K562 (cell line): ENCODE data around the gene MIEF1. TPM values are rescaled to one million over a fixed set of nuclear protein-coding genes. Genes with fewer than 3 reads are reported as not detected.
A peak's percentile ranks its signal among the peaks of the same experiment; 100 is the strongest.

Source experiments
- ATAC-seq: fragments of 200-7000 bp; cut with Tn5 transposase; 3 replicates; pipeline ENCODE4 v1.9.1; 2020; ENCODE audit warnings: moderate library complexity
- BruUV-seq: library from RNA; stranded (reverse); fragments of 400-500 nt; replicated peaks from 2 replicates; lab custom pipeline; 2021; lab: Mats Ljungman, UMichigan
- CTCF ChIA-PET: fragments of 300-600 bp; formaldehyde crosslinking; extraction: SDS; loops from one replicate; lab custom pipeline; 2021; ENCODE audit warnings: low intra/inter-chr PET ratio; lab: Yijun Ruan, JAX
- POLR2A ChIA-PET: fragments of 300-600, 350-650 bp; sonication (Branson Sonifier 250); formaldehyde crosslinking; extraction: SDS; loops from one replicate; lab custom pipeline; 2021; ENCODE audit warnings: antibody characterized with exemption, inconsistent platforms; lab: Yijun Ruan, JAX
- DNase-seq, 4 experiments: peaks; one replicate each; pipeline versions ENCODE4 v3.0.0 to v3.0.0-alpha.2; 2011 to 2018; ENCODE audit warnings: low spot score in 3 of 4, mixed read lengths in 3 of 4; ENCODE audit errors: extremely low read depth in 1 of 4
- FAIRE-seq: peaks from 2 replicates; lab custom pipeline; 2011; peaks lifted over from hg19 to GRCh38; lab: Jason Lieb, UNC
- H2AFZ ChIP-seq: 2 replicates; pipeline ENCODE4 v1.6.0; 2011; ENCODE audit warnings: low read depth, low read length, control low read depth, inconsistent platforms
- H3K27ac ChIP-seq: fragments of 200-600 bp; 3 replicates; pipeline ENCODE4 v1.8.0; 2011; ENCODE audit warnings: low read depth, mild to moderate bottlenecking, control low read depth, inconsistent platforms, low read length, moderate library complexity, mixed read lengths; ENCODE audit errors: extremely low read depth
- H3K27me3 ChIP-seq, 2 experiments: fragments of 300-600 bp in 1 of 2; 2 replicates in 1 of 2; 3 replicates in 1 of 2; pipeline versions ENCODE4 v1.6.0 to v1.8.0; 2011; ENCODE audit warnings: inconsistent platforms in 2 of 2, low read length in 2 of 2, mild to moderate bottlenecking in 1 of 2, mixed read lengths in 1 of 2, moderate library complexity in 1 of 2; ENCODE audit not compliant: control insufficient read depth in 2 of 2, insufficient read depth in 2 of 2
- H3K36me3 ChIP-seq: fragments of 300-600 bp; 3 replicates; pipeline ENCODE4 v1.8.0; 2011; ENCODE audit warnings: mild to moderate bottlenecking, low read length, inconsistent platforms; ENCODE audit not compliant: control insufficient read depth, insufficient read depth
- H3K4me1 ChIP-seq, 2 experiments: fragments of 200-600 bp in 1 of 2; replicated peaks in 1 of 2; 2 replicates in 1 of 2; 3 replicates in 1 of 2; pipeline versions ENCODE4 v1.5.1 to v1.8.0; 2011; ENCODE audit warnings: inconsistent platforms in 2 of 2, low read length in 2 of 2, mild to moderate bottlenecking in 1 of 2, mixed read lengths in 1 of 2, moderate library complexity in 1 of 2; ENCODE audit not compliant: control insufficient read depth in 2 of 2, insufficient read depth in 2 of 2
- H3K4me2 ChIP-seq: 2 replicates; pipeline ENCODE4 v1.6.1; 2011; ENCODE audit warnings: low read length, control low read depth, inconsistent platforms, mixed read lengths; ENCODE audit not compliant: insufficient read depth
- H3K4me3 ChIP-seq: fragments of 200-600 bp; sonication (generic), shearing (Covaris generic); 2 replicates; pipeline ENCODE4 v1.5.1; 2016; ENCODE audit warnings: control low read depth, inconsistent platforms
- H3K79me2 ChIP-seq: fragments of 200-600 bp; 3 replicates; pipeline ENCODE4 v1.8.0; 2011; ENCODE audit warnings: low read length, inconsistent platforms; ENCODE audit not compliant: control insufficient read depth, insufficient read depth
- H3K9ac ChIP-seq, 2 experiments: 2 replicates each; pipeline versions ENCODE4 v1.6.0 to v1.6.1; 2011; ENCODE audit warnings: low read depth in 2 of 2, low read length in 2 of 2, control low read depth in 1 of 2, inconsistent platforms in 1 of 2, mild to moderate bottlenecking in 1 of 2, mixed read lengths in 1 of 2; ENCODE audit not compliant: insufficient read depth in 1 of 2
- H3K9me1 ChIP-seq: one replicate; pipeline ENCODE4 v1.6.0; 2011; ENCODE audit warnings: inconsistent platforms, mild to moderate bottlenecking, low read length, moderate library complexity; ENCODE audit not compliant: control insufficient read depth, insufficient read depth
- H3K9me3 ChIP-seq: replicated peaks from 2 replicates; pipeline ENCODE4 v1.5.1; 2011; ENCODE audit warnings: low read depth, low read length, inconsistent platforms; ENCODE audit not compliant: control insufficient read depth, insufficient read depth
- H4K20me1 ChIP-seq: replicated peaks from 2 replicates; pipeline ENCODE4 v1.6.1; 2011; ENCODE audit warnings: low read length, inconsistent platforms, mixed read lengths; ENCODE audit not compliant: control insufficient read depth, insufficient read depth
- ELK3 ChIP-seq: fragments of 450-650 bp; formaldehyde crosslinking; IDR thresholded peaks from 2 replicates; pipeline ENCODE4 v1.4.0; 2020; ENCODE audit warnings: mild to moderate bottlenecking
- PCBP1 ChIP-seq: fragments of 200-400 bp; formaldehyde crosslinking; IDR thresholded peaks from 2 replicates; pipeline ENCODE4 v1.6.1; 2018; ENCODE audit warnings: mild to moderate bottlenecking, low read depth, low read length; ENCODE audit not compliant: poor library complexity, severe bottlenecking
- USF1 ChIP-seq: sonication (generic); formaldehyde crosslinking; IDR thresholded peaks from 2 replicates; pipeline ENCODE4 v1.9.0; 2022; ENCODE audit warnings: mild to moderate bottlenecking, missing genetic modification reagents
- WGBS: fragments of 100-300 bp; shearing (Covaris generic); methylation state at CpG from one replicate; pipeline ENCODE4 v1.1.6; 2016; ENCODE audit warnings: low coverage, mixed read lengths; ENCODE audit not compliant: insufficient coverage; ENCODE audit errors: missing lambda C conversion rate; 5-methylcytosine and 5-hydroxymethylcytosine counted together
- in situ Hi-C: fragments of 300-500 bp; cut with MboI; formaldehyde crosslinking; loops from 4 replicates; pipeline ENCODE4 v1.15.0; 2018; ENCODE audit warnings: inconsistent platforms, mixed read lengths
- intact Hi-C: fragments of 100-400 bp; cut with micrococcal nuclease; formaldehyde crosslinking; loops from 2 replicates; pipeline ENCODE4 v1.14.2; 2022
- polyA plus RNA-seq, 8 experiments: library from polyadenylated mRNA; depleted of rRNA in 4 of 8; stranded (reverse) in 5 of 8; unstranded in 3 of 8; fragments of >200 nt; fragmentation: Nextera tagmentation in 2 of 8; fragmentation: Illumina TruSeq in 1 of 8; extraction: Ambion mirVana in 2 of 8; extraction: Trizol in 1 of 8; gene quantifications; 2 replicates each; pipeline versions ENCODE4 v1.2.1 to v1.2.3, GENCODE V29; 2011 to 2014; ENCODE audit warnings: inconsistent platforms in 1 of 8, missing spikeins in 1 of 8
- total RNA-seq, 7 experiments: library from RNA; depleted of rRNA in 6 of 7; stranded (reverse); fragments of >200 nt in 6 of 7; fragmentation: Illumina TruSeq in 2 of 7; extraction: Trizol in 2 of 7; gene quantifications; 2 replicates each; pipeline versions ENCODE4 v1.2.1 to v1.2.3, GENCODE V29; 2011 to 2021; ENCODE audit warnings: low replicate concordance in 1 of 7
- TF ChIP-seq, protein P1 (sequence below): fragments of 450-650 bp; formaldehyde crosslinking; IDR thresholded peaks from 2 replicates; pipeline ENCODE4 v1.4.0; 2020; ENCODE audit warnings: mild to moderate bottlenecking, moderate library complexity
- TF ChIP-seq, protein P2 (sequence below): sonication (generic); formaldehyde crosslinking; IDR thresholded peaks from 2 replicates; pipeline ENCODE4 v1.5.0; 2020; ENCODE audit warnings: missing genetic modification reagents
- TF ChIP-seq, protein P3 (sequence below), 3 experiments: IDR thresholded peaks in 2 of 3; conservative IDR thresholded peaks in 1 of 3; 2 replicates each; pipeline ENCODE4 v1.5.1; 2011 to 2012; ENCODE audit warnings: low read length in 3 of 3, mild to moderate bottlenecking in 3 of 3, control low read depth in 2 of 3, improper control_type of control experiment in 1 of 3, inconsistent platforms in 1 of 3, low read depth in 1 of 3, mixed read lengths in 1 of 3, moderate library complexity in 1 of 3; ENCODE audit not compliant: insufficient read depth in 2 of 3

The MIEF1 gene
- total and polyA plus RNA-seq, 9 of the 15 experiments (the other 6 are each of a cell fraction or from before 2014, with no cell fraction given), result 10.9 to 51.8 (median 25.5) TPM

- ChIA-PET CTCF (no interaction called here), POLR2A (interaction anchor here (0.6 to 1.0 kb wide), 3 partner anchors 65 to 501 kb away, joined by 3 read pairs; no protein-coding TSS in a partner anchor)
- no peak overlapping the region for H2AFZ ChIP-seq
- WGBS, result 16% methylated on average over 11 of the region's 11 CpGs
- H3K27me3 ChIP-seq, result peaks cover 0 to 22% of the 10 kb centered on the region in 2 experiments; a peak in 1 of 5 replicates
- H3K9me1 ChIP-seq, result no peaks in the 10 kb centered on the region
- H3K27ac ChIP-seq, result no peak overlapping the region
- intact Hi-C loops (loop anchor here (10.0 kb wide), 1 partner anchor 802 kb away; the partner anchor contains the start of gene ADSL), in situ Hi-C loops (loop anchor here (5.0 kb wide), 2 partner anchors 489 to 809 kb away; no protein-coding TSS in a partner anchor)
- H3K9ac ChIP-seq, result no peak overlapping the region
- no peaks in the 10 kb centered on the region for H4K20me1 ChIP-seq
- no peaks in the 10 kb centered on the region for H3K36me3 ChIP-seq
- no peak overlapping the region for H3K4me2 ChIP-seq
- ATAC-seq, result peak; percentile 91
- no TSS peak for BruUV-seq
- no peaks in the 10 kb centered on the region for H3K9me3 ChIP-seq
- no peaks in the 10 kb centered on the region for H3K79me2 ChIP-seq
- peak; percentile 84 for FAIRE-seq
- no peak overlapping the region for H3K4me3 ChIP-seq
- peaks cover 0 to 6% of the 10 kb centered on the region in 2 experiments; a peak in 1 of 5 replicates for H3K4me1 ChIP-seq
- DNase-seq, result peak; percentile 36 to 67 (median 54)
- TF ChIP-seq, protein P1, sequence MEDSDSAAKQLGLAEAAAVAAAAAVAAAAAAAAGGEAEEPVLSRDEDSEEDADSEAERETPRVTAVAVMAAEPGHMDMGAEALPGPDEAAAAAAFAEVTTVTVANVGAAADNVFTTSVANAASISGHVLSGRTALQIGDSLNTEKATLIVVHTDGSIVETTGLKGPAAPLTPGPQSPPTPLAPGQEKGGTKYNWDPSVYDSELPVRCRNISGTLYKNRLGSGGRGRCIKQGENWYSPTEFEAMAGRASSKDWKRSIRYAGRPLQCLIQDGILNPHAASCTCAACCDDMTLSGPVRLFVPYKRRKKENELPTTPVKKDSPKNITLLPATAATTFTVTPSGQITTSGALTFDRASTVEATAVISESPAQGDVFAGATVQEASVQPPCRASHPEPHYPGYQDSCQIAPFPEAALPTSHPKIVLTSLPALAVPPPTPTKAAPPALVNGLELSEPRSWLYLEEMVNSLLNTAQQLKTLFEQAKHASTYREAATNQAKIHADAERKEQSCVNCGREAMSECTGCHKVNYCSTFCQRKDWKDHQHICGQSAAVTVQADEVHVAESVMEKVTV (CRISPR knock-in tag), result 0 out of 2 replicates have a peak, but pooled peaks have one; percentile 23
- TF ChIP-seq PCBP1 (no peak), USF1 (CRISPR knock-in tag) (peak; percentile 55; the same call in 1 of the 2 replicates), ELK3 (CRISPR knock-in tag) (no peak)
- TF ChIP-seq, protein P2, sequence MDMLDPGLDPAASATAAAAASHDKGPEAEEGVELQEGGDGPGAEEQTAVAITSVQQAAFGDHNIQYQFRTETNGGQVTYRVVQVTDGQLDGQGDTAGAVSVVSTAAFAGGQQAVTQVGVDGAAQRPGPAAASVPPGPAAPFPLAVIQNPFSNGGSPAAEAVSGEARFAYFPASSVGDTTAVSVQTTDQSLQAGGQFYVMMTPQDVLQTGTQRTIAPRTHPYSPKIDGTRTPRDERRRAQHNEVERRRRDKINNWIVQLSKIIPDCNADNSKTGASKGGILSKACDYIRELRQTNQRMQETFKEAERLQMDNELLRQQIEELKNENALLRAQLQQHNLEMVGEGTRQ (CRISPR knock-in tag), result 0 out of 2 replicates have a peak, but pooled peaks have one; percentile 14
- TF ChIP-seq, protein P3, sequence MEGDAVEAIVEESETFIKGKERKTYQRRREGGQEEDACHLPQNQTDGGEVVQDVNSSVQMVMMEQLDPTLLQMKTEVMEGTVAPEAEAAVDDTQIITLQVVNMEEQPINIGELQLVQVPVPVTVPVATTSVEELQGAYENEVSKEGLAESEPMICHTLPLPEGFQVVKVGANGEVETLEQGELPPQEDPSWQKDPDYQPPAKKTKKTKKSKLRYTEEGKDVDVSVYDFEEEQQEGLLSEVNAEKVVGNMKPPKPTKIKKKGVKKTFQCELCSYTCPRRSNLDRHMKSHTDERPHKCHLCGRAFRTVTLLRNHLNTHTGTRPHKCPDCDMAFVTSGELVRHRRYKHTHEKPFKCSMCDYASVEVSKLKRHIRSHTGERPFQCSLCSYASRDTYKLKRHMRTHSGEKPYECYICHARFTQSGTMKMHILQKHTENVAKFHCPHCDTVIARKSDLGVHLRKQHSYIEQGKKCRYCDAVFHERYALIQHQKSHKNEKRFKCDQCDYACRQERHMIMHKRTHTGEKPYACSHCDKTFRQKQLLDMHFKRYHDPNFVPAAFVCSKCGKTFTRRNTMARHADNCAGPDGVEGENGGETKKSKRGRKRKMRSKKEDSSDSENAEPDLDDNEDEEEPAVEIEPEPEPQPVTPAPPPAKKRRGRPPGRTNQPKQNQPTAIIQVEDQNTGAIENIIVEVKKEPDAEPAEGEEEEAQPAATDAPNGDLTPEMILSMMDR (IDR thresholded peaks at IDR 0.05 in 2 of 3, conservative IDR thresholded peaks at IDR 0.05 in 1 of 3; ENCODE audit: insufficient read depth in 2 of 3, low read depth in 1 of 3, low read length in 3 of 3), result peak; percentile 61 to 71 (median 68)
These were observed 41.0 kb downstream of the MIEF1 start for GRCh38 chr22:39543095-39543494.
